Measurements from ENCODE around the gene SNRNP70.
"Not testable (repeated sequence)": the region's sequence is repeated elsewhere in the genome, so short reads cannot be mapped to it uniquely, and the experiment has no call there.

The SNRNP70 gene

GRCh38 chr19:49085020-49085867, at the start of gene SNRNP70:
TSS of gene SNRNP70 (plus strand) at chr19:49085451. CDS start at chr19:49086415, 964 bp downstream.
- peak; percentile 98 for DNase-seq

GRCh38 chr19:49036815-49037214, 48.4 kb upstream of the SNRNP70 start, which contains the start of gene CGB1:
TSS of gene CGB1 (minus strand) at chr19:49036895. CDS start at chr19:49036711, 184 bp downstream.
- DNase-seq = not testable (repeated sequence)

- not testable (repeated sequence) for DNase-seq
These were observed 47.1 kb upstream of the SNRNP70 start for GRCh38 chr19:49038111-49038510.

- not testable (repeated sequence) for DNase-seq
These were observed 46.5 kb upstream of the SNRNP70 start for GRCh38 chr19:49038557-49039276.

GRCh38 chr19:49039736-49040135, 45.5 kb upstream of the SNRNP70 start:
- not testable (repeated sequence) for DNase-seq

GRCh38 chr19:49042177-49042576, 43.1 kb upstream of the SNRNP70 start:
- no peak for DNase-seq

GRCh38 chr19:49042666-49043065, 42.6 kb upstream of the SNRNP70 start:
- not testable (repeated sequence) for DNase-seq

- DNase-seq = not testable (repeated sequence)
These were observed 41.7 kb upstream of the SNRNP70 start, which contains the start of gene CGB5 for GRCh38 chr19:49043548-49043947. TSS of gene CGB5 (plus strand) at chr19:49043848. CDS start at chr19:49044210, 362 bp downstream.

- not testable (repeated sequence) for DNase-seq
These were observed 36.2 kb upstream of the SNRNP70 start, which contains the start of gene CGB8 for GRCh38 chr19:49049011-49049410. TSS of gene CGB8 (minus strand) at chr19:49049111. CDS start at chr19:49048739, 372 bp downstream.

- DNase-seq = not testable (repeated sequence)
These were observed 35.4 kb upstream of the SNRNP70 start for GRCh38 chr19:49049834-49050233.

GRCh38 chr19:49050376-49051033, 34.7 kb upstream of the SNRNP70 start:
- not testable (repeated sequence) for DNase-seq

GRCh38 chr19:49056101-49056901, 28.9 kb upstream of the SNRNP70 start:
- DNase-seq = peak; percentile 54

GRCh38 chr19:49056902-49057596, 28.2 kb upstream of the SNRNP70 start:
- DNase-seq = not testable (repeated sequence)

GRCh38 chr19:49057636-49058234, 27.5 kb upstream of the SNRNP70 start, which contains the start of gene CGB7:
TSS of gene CGB7 (minus strand) at chr19:49057749. CDS start at chr19:49055375, 2,374 bp downstream.
- peak; percentile 39 for DNase-seq

GRCh38 chr19:49058562-49058961, 26.7 kb upstream of the SNRNP70 start:
- DNase-seq = no peak

GRCh38 chr19:49059053-49059452, 26.2 kb upstream of the SNRNP70 start:
- DNase-seq = no peak

- no peak for DNase-seq
These were observed 24.3 kb upstream of the SNRNP70 start for GRCh38 chr19:49061000-49061399.

GRCh38 chr19:49061445-49061844, 23.8 kb upstream of the SNRNP70 start:
- no peak for DNase-seq

GRCh38 chr19:49064029-49064629, 21.1 kb upstream of the SNRNP70 start:
- DNase-seq = no peak

All from stimulated activated CD4-positive, alpha-beta T cell treated with anti-CD3 and anti-CD28 coated beads, Interleukin-12 subunit alpha, Interleukin-12 subunit beta, amount 100 ng/mL, for 4 hours (primary cell).